ENCODE results near the gene ACSL5.
"Not testable (repeated sequence)": the region's sequence is repeated elsewhere in the genome, so short reads cannot be mapped to it uniquely, and the experiment has no call there.

Gene ACSL5

DNA sequence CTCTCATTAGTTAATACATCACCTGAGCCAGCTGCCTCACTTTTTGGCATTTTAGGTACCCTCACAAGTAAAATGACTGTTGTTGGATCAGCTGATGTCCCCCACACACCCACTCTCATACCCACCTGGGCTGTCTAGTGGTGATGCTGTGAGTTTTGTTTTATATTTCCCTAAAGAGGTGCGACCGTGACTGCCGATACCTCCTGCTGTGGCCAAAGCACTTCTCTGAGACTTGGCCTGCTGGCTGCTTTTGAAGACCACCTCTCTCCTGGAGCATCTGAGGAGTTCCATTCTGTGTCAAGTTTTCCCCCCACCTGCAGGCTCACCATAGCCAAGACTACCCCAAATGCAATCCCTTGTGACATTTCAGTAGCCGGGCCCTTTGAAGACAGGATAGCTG lies 6.4 kb upstream of the ACSL5 start:
- no peaks in the 10 kb centered on the region for H3K9me3 ChIP-seq (ENCODE audit: insufficient read depth, low read depth, low read length)
- no peak overlapping the region for H3K4me3 ChIP-seq (ENCODE audit: low read length)
- H3K9ac ChIP-seq (ENCODE audit: low read depth, low read length) = no peak overlapping the region
- no peak overlapping the region for H3K27ac ChIP-seq (ENCODE audit: low read length)
- no peaks in the 10 kb centered on the region for H3K36me3 ChIP-seq (ENCODE audit: insufficient read depth, low read depth, low read length)
- H3K4me1 ChIP-seq (ENCODE audit: insufficient read depth, low read length) = no peaks in the 10 kb centered on the region
- 0 out of 2 replicates have a peak, but pooled peaks cover 2% of the 10 kb centered on the region for H3K27me3 ChIP-seq (ENCODE audit: insufficient read depth, low read length)

DNA sequence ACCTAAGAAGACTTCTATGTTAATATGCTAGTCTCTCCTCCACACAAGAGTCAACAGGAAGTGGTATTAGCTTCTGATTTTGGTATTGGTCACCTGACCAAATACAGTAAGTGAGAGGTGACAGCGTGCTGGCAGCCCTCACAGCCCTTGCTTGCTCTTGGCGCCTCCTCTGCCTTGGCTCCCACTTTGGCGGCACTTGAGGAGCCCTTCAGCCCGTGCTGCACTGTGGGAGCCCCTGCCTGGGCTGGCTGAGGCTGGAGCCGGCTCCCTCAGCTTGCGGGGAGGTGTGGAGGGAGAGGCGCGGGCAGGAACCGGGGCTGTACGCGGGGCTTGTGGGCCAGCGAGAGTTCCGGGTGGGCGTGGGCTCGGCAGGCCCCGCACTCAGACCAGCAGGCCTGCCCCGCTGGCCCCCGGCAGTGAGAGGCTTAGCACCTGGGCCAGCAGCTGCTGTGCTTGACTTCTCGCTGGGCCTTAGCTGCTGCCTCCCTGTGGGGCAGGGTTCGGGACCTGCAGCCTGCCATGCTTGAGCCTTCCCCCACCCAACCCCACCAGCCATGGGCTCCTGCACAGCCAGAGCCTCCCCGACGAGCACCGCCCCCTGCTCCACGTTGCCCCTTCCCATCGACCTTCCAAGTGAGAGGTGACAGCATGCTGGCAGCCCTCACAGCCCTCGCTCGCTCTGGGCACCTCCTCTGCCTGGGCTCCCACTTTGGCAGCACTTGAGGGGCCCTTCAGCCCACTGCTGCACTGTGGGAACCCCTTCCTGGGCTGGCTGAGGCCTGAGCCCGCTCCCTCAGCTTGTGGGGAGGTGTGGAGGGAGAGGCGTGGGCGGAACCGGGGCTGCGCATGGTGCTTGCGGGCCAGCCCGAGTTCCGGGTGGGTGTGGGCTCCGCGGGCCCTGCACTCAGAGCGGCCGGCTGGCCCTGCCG lies 4.2 kb upstream of the ACSL5 start:
- Histone ChIP-seq H3K27me3 (ENCODE audit: insufficient read depth, low read length) (no peaks in the 10 kb centered on the region), H3K9ac (ENCODE audit: low read depth, low read length) (no peak overlapping the region), H3K4me3 (ENCODE audit: low read length) (no peak overlapping the region), H3K4me1 (ENCODE audit: insufficient read depth, low read length) (no peaks in the 10 kb centered on the region), H3K36me3 (ENCODE audit: insufficient read depth, low read depth, low read length) (no peaks in the 10 kb centered on the region), H3K9me3 (ENCODE audit: insufficient read depth, low read depth, low read length) (no peaks in the 10 kb centered on the region), H3K27ac (ENCODE audit: low read length) (no peak overlapping the region)

DNA sequence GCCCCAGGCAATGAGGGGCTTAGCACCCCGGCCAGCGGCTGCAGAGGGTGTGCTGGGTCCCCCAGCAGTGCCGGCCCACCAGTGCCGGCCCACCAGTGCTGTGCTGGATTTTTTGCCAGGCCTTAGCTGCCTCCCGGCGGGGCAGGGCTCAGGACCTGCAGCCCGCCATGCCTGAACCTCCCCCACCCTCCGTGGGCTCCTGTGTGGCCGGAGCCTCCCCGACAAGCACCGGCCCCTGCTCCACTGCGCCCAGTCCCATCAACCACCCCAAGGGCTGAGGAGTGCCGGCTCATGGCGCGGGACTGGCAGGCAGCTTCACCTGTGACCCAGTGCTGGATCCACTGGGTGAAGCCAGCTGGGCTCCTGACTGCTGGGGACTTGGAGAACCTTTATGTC lies 3.5 kb upstream of the ACSL5 start:
- no peak overlapping the region for H3K4me3 ChIP-seq (ENCODE audit: low read length)
- no peak overlapping the region for H3K27ac ChIP-seq (ENCODE audit: low read length)
- H3K36me3 ChIP-seq (ENCODE audit: insufficient read depth, low read depth, low read length) = no peaks in the 10 kb centered on the region
- no peaks in the 10 kb centered on the region for H3K4me1 ChIP-seq (ENCODE audit: insufficient read depth, low read length)
- H3K9ac ChIP-seq (ENCODE audit: low read depth, low read length) = no peak overlapping the region
- H3K9me3 ChIP-seq (ENCODE audit: insufficient read depth, low read depth, low read length) = no peaks in the 10 kb centered on the region
- no peaks in the 10 kb centered on the region for H3K27me3 ChIP-seq (ENCODE audit: insufficient read depth, low read length)

DNA sequence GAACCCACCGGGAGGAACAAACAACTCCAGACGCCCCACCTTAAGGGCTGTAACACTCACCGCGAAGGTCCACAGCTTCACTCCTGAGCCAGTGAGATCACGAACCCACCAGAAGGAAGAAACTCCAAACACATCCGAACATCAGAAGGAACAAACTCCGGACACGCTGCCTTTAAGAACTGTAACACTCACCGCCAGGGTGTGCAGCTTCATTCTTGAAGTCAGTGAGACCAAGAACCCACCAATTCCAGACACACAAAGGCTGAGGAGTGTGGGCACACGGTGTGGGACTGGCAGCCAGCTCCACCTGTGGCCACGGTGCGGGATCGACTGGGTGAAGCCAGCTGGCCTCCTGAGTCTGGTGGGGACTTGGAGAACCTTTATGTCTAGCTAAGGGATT lies 2.6 kb upstream of the ACSL5 start:
- not testable (repeated sequence) for H3K4me3 ChIP-seq (ENCODE audit: low read length); H3K27me3 ChIP-seq (ENCODE audit: insufficient read depth, low read length); H3K27ac ChIP-seq (ENCODE audit: low read length); H3K4me1 ChIP-seq (ENCODE audit: insufficient read depth, low read length); H3K36me3 ChIP-seq (ENCODE audit: insufficient read depth, low read depth, low read length); H3K9ac ChIP-seq (ENCODE audit: low read depth, low read length); H3K9me3 ChIP-seq (ENCODE audit: insufficient read depth, low read depth, low read length)

DNA sequence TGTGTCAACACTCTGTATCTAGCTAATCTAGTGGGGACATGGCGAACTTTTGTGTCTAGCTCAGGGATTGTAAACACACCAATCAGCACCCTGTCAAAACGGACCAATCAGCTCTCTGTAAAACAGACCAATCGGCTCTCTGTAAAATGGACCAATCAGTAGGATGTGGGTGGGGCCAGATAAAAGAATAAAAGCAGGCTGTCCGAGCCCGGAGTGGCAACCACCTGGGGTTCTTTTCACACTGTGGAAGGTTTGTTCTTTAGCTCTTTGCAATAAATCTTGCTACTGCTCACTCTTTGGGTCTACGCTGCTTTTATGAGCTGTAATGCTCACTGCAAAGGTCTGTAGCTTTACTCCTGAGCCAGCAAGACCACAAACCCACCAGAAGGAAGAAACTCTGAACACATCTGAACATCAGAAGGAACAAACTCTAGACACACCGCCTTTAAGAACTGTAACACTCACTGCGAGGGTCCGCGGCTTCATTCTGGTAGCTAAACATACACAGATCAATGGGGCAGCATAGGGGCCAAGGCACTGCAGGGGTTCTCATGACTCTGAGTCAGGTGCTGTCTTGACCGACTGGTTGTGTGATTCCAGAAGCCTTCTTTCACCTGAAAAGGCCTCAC lies 1.6 kb upstream of the ACSL5 start:
- H3K27ac ChIP-seq (ENCODE audit: low read length); H3K36me3 ChIP-seq (ENCODE audit: insufficient read depth, low read depth, low read length); H3K4me1 ChIP-seq (ENCODE audit: insufficient read depth, low read length); H3K4me3 ChIP-seq (ENCODE audit: low read length); H3K27me3 ChIP-seq (ENCODE audit: insufficient read depth, low read length); H3K9ac ChIP-seq (ENCODE audit: low read depth, low read length); H3K9me3 ChIP-seq (ENCODE audit: insufficient read depth, low read depth, low read length): not testable (repeated sequence)

DNA sequence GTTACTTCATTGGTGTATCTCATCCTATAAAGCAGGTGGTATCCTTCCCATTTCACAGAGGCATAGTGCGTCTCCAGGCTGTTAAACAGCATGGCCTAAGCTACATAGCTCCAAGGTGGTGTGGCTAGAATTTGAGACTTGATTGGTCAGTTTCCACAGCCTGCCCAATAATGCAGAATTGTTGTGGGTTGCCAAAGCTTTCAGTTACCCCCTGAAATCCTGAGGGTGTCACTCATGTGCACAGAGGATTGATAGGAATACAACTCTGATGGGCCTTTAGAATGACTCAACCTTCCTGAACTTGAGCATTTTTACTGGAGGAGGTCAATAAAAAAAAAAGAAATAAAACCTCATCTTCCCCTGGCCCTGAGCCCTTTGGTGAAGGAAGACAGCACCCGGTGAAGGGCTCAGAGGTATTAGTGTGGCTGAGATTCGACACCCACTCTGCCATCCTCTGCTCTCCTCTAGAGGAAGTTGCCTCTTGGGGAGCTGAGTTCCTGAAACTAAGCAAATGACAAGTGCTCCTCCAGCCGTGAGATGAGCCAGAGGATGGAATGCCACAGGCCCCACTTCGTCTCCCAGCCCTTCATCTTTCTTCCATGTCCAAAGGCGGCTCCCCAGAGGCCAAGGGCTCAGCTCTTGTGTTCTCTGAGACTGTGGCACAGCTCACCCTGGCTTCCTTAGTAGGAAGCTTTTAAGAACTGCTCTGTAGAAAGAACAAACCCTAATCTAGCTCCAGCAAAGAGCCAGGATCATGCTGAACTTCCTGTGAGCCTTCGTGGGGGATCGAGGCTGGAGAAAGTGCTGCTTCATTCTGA lies 1.0 kb downstream of the ACSL5 start:
- H3K4me1 ChIP-seq (ENCODE audit: insufficient read depth, low read length) = no peaks in the 10 kb centered on the region
- H3K4me3 ChIP-seq (ENCODE audit: low read length) = no peak overlapping the region
- H3K27ac ChIP-seq (ENCODE audit: low read length) = no peak overlapping the region

DNA sequence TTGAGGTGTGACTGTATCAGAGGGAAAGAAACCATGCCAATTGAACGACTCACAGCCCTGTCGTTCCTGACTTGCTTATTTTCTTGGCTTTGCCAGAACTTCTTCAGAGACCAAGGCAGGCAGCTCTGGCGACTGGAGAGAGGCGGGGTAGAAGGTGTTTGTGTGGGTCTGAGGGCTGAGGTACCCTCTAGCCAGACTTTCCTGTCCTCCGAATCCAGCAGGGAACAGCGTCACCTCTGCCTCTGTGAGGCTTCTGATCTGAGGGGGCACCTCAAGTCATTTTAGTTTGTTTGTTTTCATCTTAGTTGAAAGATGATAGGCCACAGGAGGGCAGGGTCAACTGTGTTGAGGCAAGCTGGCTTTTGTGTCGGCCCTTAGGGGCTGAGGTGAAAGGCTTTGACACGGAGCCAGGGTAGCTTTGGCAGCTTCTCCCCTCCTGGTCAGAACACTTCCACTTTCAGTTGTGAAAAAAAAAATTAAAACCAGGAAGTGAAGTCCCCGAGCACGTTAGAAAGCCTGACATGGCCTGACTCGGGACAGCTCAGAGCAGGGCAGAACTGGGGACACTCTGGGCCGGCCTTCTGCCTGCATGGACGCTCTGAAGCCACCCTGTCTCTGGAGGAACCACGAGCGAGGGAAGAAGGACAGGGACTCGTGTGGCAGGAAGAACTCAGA lies 1.9 kb downstream of the ACSL5 start:
- H3K4me3 ChIP-seq (ENCODE audit: low read length) = no peak overlapping the region
- no peak overlapping the region for H3K9ac ChIP-seq (ENCODE audit: low read depth, low read length)
- no peaks in the 10 kb centered on the region for H3K4me1 ChIP-seq (ENCODE audit: insufficient read depth, low read length)
- H3K27ac ChIP-seq (ENCODE audit: low read length) = no peak overlapping the region
- H3K36me3 ChIP-seq (ENCODE audit: insufficient read depth, low read depth, low read length) = no peaks in the 10 kb centered on the region
- no peaks in the 10 kb centered on the region for H3K27me3 ChIP-seq (ENCODE audit: insufficient read depth, low read length)
- no peaks in the 10 kb centered on the region for H3K9me3 ChIP-seq (ENCODE audit: insufficient read depth, low read depth, low read length)

More for the DNA sequence above, 1.0 kb downstream of the ACSL5 start:
- H3K9ac ChIP-seq (ENCODE audit: low read depth, low read length) = no peak overlapping the region
- H3K27me3 ChIP-seq (ENCODE audit: insufficient read depth, low read length) = no peaks in the 10 kb centered on the region
- H3K36me3 ChIP-seq (ENCODE audit: insufficient read depth, low read depth, low read length) = no peaks in the 10 kb centered on the region
- no peaks in the 10 kb centered on the region for H3K9me3 ChIP-seq (ENCODE audit: insufficient read depth, low read depth, low read length)

DNA sequence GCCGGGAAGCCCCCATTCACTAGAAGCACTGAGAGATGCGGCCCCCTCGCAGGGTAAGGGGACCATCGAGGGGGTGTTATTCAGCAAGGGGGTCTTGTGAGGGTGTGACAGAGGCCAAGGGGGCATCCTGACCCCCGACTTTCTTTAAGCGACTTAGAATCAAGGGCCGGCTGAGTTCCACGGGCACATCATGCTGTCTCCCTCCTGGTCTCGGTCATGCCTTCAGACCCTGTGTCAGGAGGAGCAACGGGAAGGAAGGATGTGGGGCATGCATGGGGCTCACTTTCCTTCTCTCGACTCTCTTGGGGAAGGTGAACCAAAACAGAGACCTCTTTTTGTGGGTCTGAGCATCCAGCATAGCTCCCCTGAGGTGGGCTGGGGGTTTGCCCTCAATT lies 2.5 kb downstream of the ACSL5 start:
- Histone ChIP-seq H3K27ac (ENCODE audit: low read length) (no peak overlapping the region), H3K9ac (ENCODE audit: low read depth, low read length) (no peak overlapping the region), H3K9me3 (ENCODE audit: insufficient read depth, low read depth, low read length) (no peaks in the 10 kb centered on the region), H3K36me3 (ENCODE audit: insufficient read depth, low read depth, low read length) (no peaks in the 10 kb centered on the region), H3K4me1 (ENCODE audit: insufficient read depth, low read length) (no peaks in the 10 kb centered on the region), H3K27me3 (ENCODE audit: insufficient read depth, low read length) (no peaks in the 10 kb centered on the region), H3K4me3 (ENCODE audit: low read length) (no peak overlapping the region)

DNA sequence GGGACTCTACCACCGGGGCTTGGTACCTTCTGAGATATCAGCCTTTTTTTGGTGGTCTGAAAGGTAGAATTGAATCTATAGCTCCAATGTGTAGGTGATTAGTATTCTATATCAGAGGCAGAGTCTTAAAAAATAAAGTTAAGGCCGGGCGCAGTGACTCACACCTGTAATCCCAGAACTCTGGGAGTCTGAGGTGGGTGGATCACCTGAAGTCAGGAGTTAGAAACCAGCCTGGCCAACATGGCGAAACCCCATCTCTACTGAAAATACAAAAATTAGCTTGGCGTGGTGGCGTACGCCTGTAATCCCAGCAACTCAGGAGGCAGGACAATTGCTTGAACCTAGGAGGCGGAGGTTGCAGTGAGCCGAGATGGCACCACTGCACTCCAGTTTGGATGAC lies 3.2 kb downstream of the ACSL5 start:
- not testable (repeated sequence) for H3K9ac ChIP-seq (ENCODE audit: low read depth, low read length); H3K27ac ChIP-seq (ENCODE audit: low read length); H3K9me3 ChIP-seq (ENCODE audit: insufficient read depth, low read depth, low read length)

DNA sequence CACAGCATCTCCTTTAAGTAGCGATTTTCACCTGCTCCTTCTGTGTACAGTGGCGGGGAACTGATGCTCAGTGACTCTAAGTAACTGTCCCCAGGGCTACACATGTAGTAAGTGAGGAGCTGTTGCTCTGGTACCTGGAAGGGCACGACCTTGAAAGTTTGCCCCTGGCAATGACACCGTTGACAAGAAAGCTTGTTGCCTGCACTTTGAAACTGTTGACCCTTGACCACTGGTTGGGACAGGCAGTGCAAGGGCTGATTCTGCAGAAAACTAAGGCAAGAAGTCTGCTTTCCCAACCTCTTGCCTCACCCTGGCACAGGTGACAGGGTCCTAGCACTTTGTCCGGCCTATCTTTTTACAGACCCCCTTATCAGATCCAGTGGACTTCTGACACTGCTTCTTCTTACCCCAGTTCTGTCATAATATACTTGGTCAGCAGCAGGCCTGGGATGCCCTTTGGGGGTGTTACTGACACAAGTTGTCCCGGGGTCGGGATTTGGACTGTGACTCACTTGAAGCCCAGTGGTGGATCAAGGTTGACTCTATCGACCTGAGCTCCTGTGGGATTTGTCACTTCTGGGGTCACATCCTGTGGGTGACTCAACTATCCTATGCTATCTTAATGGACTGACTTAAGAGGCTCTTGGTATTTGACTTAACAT lies 5.8 kb downstream of the ACSL5 start:
- Histone ChIP-seq H3K4me3 (ENCODE audit: low read length) (no peak overlapping the region), H3K9ac (ENCODE audit: low read depth, low read length) (no peak overlapping the region), H3K4me1 (ENCODE audit: insufficient read depth, low read length) (no peaks in the 10 kb centered on the region), H3K27me3 (ENCODE audit: insufficient read depth, low read length) (no peaks in the 10 kb centered on the region), H3K36me3 (ENCODE audit: insufficient read depth, low read depth, low read length) (no peaks in the 10 kb centered on the region), H3K9me3 (ENCODE audit: insufficient read depth, low read depth, low read length) (no peaks in the 10 kb centered on the region), H3K27ac (ENCODE audit: low read length) (no peak overlapping the region)

More for the DNA sequence above, 3.2 kb downstream of the ACSL5 start:
- not testable (repeated sequence) for H3K36me3 ChIP-seq (ENCODE audit: insufficient read depth, low read depth, low read length); H3K4me1 ChIP-seq (ENCODE audit: insufficient read depth, low read length); H3K27me3 ChIP-seq (ENCODE audit: insufficient read depth, low read length); H3K4me3 ChIP-seq (ENCODE audit: low read length)
